HepG2 (cell line): ENCODE results near the gene FFAR2.

Source experiments
- ARNT ChIP-seq: fragments of 450-650 bp; IDR thresholded peaks from 2 replicates; pipeline ENCODE4 v1.6.1; 2017
- ASH2L ChIP-seq: fragments of 300-600, 200-600 bp; sonication (generic); IDR thresholded peaks from 2 replicates; pipeline ENCODE4 v1.7.0; 2017; ENCODE audit warnings: low read depth, mild to moderate bottlenecking, moderate library complexity, mixed read lengths, low read length; ENCODE audit not compliant: insufficient read length
- CTCF ChIP-seq: sonication (generic); formaldehyde crosslinking; IDR thresholded peaks from 2 replicates; pipeline ENCODE4 v1.5.0; 2020; ENCODE audit warnings: mild to moderate bottlenecking, missing genetic modification reagents, moderate library complexity
- GMEB2 ChIP-seq: IDR thresholded peaks from 2 replicates; pipeline ENCODE4 v1.6.1; 2016; ENCODE audit warnings: missing biosample characterization, missing genetic modification reagents, low read depth
- HNF1A ChIP-seq, 2 experiments: sonication (generic) in 1 of 2; formaldehyde crosslinking in 1 of 2; IDR thresholded peaks; 2 replicates each; pipeline versions ENCODE4 v1.4.0 to v1.6.1; 2016 to 2020; ENCODE audit warnings: borderline replicate concordance in 1 of 2, low read depth in 1 of 2, mild to moderate bottlenecking in 1 of 2, missing genetic modification reagents in 1 of 2
- KDM5B ChIP-seq: sonication (generic); formaldehyde crosslinking; IDR thresholded peaks from 2 replicates; pipeline ENCODE4 v1.4.0; 2020; ENCODE audit warnings: missing genetic modification reagents, mild to moderate bottlenecking, borderline replicate concordance
- NFRKB ChIP-seq: fragments of 450-650 bp; IDR thresholded peaks from 2 replicates; pipeline ENCODE4 v1.6.1; 2017
- POLR2A ChIP-seq, 2 experiments: IDR thresholded peaks; 2 replicates each; pipeline ENCODE4 v1.6.1; 2011; ENCODE audit warnings: low read depth in 2 of 2, low read length in 2 of 2, mild to moderate bottlenecking in 1 of 2, moderate library complexity in 1 of 2; ENCODE audit not compliant: insufficient read depth in 1 of 2
- PRDM4 ChIP-seq: sonication (generic); formaldehyde crosslinking; IDR thresholded peaks from 2 replicates; pipeline ENCODE4 v1.9.0; 2021; ENCODE audit warnings: missing genetic modification reagents, borderline replicate concordance
- YY1 ChIP-seq: IDR thresholded peaks from 2 replicates; pipeline ENCODE4 v1.6.1; 2011; ENCODE audit warnings: low read length, low read depth, moderate library complexity, mild to moderate bottlenecking; ENCODE audit not compliant: insufficient read depth, insufficient replicate concordance
- ZNF598 ChIP-seq: sonication (generic); formaldehyde crosslinking; IDR thresholded peaks from 2 replicates; pipeline ENCODE4 v1.5.1; 2020; ENCODE audit warnings: mild to moderate bottlenecking, missing genetic modification reagents, borderline replicate concordance

- TF ChIP-seq ASH2L (no peak), NFRKB (no peak), PRDM4 (CRISPR knock-in tag) (no peak), YY1 (no peak), ZNF598 (no peak), GMEB2 (no peak), KDM5B (no peak), ARNT (no peak), CTCF (CRISPR knock-in tag) (no peak), POLR2A (IDR thresholded peaks at IDR 0.05; ENCODE audit: insufficient read depth in 1 of 2, low read depth in 2 of 2, low read length in 2 of 2) (no peak), HNF1A (IDR thresholded peaks at IDR 0.05; ENCODE audit: low read depth) (no peak), HNF1A (CRISPR knock-in tag; IDR thresholded peaks at IDR 0.05; ENCODE audit: borderline replicate concordance) (no peak)
These were observed 8.1 kb upstream of the FFAR2 start for GRCh38 chr19:35439921-35440320.
